AG10803 (cell line): Measurements from ENCODE around the gene ACKR2.
A peak's percentile ranks its signal among the peaks of the same experiment; 100 is the strongest.
"Not testable (repeated sequence)": the region's sequence is repeated elsewhere in the genome, so short reads cannot be mapped to it uniquely, and the experiment has no call there.

Source experiments
- DNase-seq: peaks from one replicate; pipeline ENCODE4 v3.0.0; 2010; ENCODE audit warnings: low read depth
- H3K4me3 ChIP-seq: 2 replicates; pipeline ENCODE4 v1.5.1; 2011; ENCODE audit warnings: mild to moderate bottlenecking, low read length, control low read depth
- CTCF ChIP-seq: conservative IDR thresholded peaks from 2 replicates; pipeline ENCODE4 v1.5.1; 2011; ENCODE audit warnings: mild to moderate bottlenecking, low read length, control low read depth, inconsistent platforms

The ACKR2 gene

GRCh38 chr3:42880183-42880582, 70.9 kb downstream of the ACKR2 start:
- H3K4me3 ChIP-seq: peak overlapping the region; percentile 70
- TF ChIP-seq CTCF: no peak

GRCh38 chr3:42880601-42881451, 71.6 kb downstream of the ACKR2 start:
- peak overlapping the region; percentile 70 for H3K4me3 ChIP-seq
- peak; percentile 77 for TF ChIP-seq CTCF
- peak; percentile 74 for DNase-seq

More at GRCh38 chr3:42880183-42880582, 70.9 kb downstream of the ACKR2 start:
- no peak for DNase-seq

GRCh38 chr3:42883251-42883930, 74.1 kb downstream of the ACKR2 start:
- DNase-seq, H3K4me3 ChIP-seq: not testable (repeated sequence)

- H3K4me3 ChIP-seq: no peak overlapping the region
- no peak for TF ChIP-seq CTCF
- no peak for DNase-seq
Measured at GRCh38 chr3:42884324-42884723, 75.1 kb downstream of the ACKR2 start.

- DNase-seq: no peak
- no peak overlapping the region for H3K4me3 ChIP-seq
- TF ChIP-seq CTCF: no peak
Measured at GRCh38 chr3:42886294-42886822, 77.1 kb downstream of the ACKR2 start.

- no peak for TF ChIP-seq CTCF
- no peak overlapping the region for H3K4me3 ChIP-seq
- no peak for DNase-seq
Measured at GRCh38 chr3:42887084-42887483, 77.8 kb downstream of the ACKR2 start.

GRCh38 chr3:42891042-42891441, 81.8 kb downstream of the ACKR2 start:
- no peak for DNase-seq
- no peak for TF ChIP-seq CTCF
- no peak overlapping the region for H3K4me3 ChIP-seq
